Amniotic epithelial cell (primary cell): ENCODE data around the gene FRMPD2.
"Not testable (repeated sequence)": the region's sequence is repeated elsewhere in the genome, so short reads cannot be mapped to it uniquely, and the experiment has no call there.

ENCODE experiments used
- DNase-seq: peaks from one replicate; pipeline ENCODE4 v3.0.0-alpha.2; 2010; ENCODE audit warnings: low read depth

Gene FRMPD2

GRCh38 chr10:48233559-48234005, 40.9 kb downstream of the FRMPD2 start:
- no peak for DNase-seq

DNA sequence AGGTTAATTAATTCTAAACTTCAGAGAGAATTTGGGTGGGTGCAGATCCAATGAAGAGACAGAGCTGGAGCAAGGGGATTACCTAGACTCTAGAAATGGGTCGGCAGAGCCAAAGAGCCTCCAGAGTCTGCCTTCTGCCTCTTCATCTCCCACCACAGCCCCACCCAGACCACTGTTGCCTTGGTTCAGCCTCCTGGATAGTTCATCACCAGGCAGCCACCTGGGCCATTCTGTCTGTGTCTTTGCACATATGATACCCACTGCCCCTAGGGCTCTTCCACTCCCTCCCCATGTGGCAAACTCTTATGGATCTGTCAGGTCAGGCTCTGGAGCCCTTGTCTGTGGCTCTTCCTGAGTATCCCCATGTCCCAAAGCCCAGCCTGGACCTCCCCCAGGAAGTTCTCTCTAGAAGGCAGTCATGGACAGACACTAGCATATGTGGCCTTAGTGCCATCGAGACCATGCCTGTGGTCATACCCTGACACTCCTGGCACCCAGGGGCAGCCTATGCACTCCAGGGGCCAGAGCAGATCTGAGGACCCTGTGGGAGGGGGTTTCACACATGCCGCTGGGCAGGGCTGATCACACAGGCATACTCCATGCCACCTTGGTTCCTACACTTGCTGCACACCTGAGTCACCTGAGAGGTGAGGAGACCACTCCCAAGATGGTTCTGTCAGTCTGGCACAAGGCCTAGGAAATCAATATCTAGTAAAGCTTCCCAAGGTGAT, 41.6 kb downstream of the FRMPD2 start:
- DNase-seq, result no peak

- no peak for DNase-seq
Observed at GRCh38 chr10:48231699-48232315, 42.7 kb downstream of the FRMPD2 start.

DNA sequence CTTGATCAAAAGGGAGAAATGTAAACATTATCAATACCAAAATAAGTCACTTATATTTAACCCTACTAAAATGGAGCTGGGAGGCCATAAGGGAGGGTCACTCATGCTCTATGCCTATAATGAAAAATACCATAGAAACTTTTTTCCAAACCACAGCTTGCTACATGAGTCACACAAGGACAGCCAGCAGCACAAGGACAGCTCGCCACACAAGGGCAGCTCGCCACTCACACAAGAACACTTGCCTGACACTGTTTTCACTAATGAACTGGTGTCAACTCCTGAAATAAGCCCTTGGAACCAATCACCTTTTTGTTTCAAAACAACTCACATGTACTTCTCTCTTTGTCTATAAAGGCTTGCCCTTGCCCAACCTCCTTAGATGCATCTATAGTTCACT, 43.3 kb downstream of the FRMPD2 start:
- no peak for DNase-seq

DNA sequence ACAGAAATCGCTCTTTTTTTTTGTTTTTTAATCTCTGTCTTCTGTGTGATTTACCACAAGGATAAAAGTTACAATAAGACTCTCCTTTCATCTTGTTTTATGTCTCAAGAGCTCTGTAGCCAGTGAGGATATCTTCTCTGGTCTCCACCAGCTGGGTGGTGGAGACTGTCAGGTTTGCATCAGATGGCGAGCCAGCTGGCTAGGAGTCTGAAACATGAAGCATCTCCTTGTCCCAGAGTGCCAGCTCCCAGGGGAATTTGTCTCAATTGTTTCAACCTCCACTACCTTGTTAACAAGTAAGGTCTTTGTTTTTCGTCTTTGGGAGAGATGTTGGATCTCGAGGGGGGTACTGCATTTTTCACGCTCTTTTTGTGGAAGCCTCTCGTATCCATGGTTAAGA, 47.3 kb downstream of the FRMPD2 start:
- no peak for DNase-seq

- no peak for DNase-seq
Observed at GRCh38 chr10:48224979-48225560, 49.4 kb downstream of the FRMPD2 start.

GRCh38 chr10:48224296-48224695, 50.2 kb downstream of the FRMPD2 start:
- DNase-seq, result no peak

DNA sequence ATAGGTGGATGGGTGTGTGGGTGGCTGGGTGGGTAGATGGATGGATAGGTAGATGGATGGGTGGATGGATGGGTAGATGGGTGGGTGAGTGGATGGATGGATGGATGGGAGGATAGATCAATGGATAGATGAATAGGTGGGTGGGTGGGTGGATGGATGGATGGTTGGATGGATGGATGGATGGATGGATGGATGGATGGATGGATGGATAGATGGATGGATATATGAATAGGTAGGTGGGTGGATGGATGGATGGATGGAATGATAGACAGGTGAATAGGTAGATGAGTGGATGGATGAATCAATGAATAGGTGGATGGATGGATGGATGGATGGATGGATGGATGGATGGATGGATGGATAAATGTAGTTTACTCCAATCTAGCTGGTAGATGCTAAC, 52.7 kb downstream of the FRMPD2 start:
- DNase-seq, result no peak

GRCh38 chr10:48221031-48221430, 53.5 kb downstream of the FRMPD2 start:
- DNase-seq, result not testable (repeated sequence)

- DNase-seq, result no peak
Observed at GRCh38 chr10:48219194-48219593, 55.3 kb downstream of the FRMPD2 start.

DNA sequence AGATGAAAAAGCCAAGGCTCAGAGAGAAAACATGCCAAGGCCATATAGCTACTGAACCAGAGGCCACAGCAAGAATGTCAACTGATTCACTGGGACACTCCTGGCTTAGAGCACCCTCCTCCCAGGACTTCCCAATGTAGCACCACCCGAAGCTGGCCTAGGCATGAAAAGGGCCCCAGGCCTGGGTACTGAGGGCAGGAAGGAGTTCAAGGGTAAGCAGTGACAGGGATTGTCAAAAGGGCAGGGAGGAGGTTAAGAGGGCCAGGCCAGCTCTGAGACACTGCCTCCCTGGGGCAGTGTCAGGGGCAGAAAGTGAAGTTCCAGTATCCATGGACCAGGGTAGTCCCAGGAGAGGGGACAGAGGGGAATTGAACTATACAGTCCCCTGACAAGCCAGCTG, 57.8 kb downstream of the FRMPD2 start:
- DNase-seq, result no peak

DNA sequence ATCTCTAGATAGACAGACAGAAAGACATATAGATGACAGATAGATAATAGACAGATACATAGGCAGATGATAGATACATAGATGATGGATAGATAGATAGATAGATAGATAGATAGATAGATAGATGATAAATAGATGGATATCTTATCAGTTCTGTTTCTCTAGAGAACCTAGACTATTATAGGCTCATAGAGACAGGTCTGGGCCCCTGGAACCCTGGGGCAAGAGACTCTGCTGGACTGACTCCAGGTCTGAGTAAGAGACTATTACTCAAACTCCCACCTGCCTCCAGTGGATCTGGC, 58.3 kb downstream of the FRMPD2 start:
- DNase-seq, result no peak

- peak; percentile 33 for DNase-seq
Observed at GRCh38 chr10:48215486-48216203, 58.9 kb downstream of the FRMPD2 start.

DNA sequence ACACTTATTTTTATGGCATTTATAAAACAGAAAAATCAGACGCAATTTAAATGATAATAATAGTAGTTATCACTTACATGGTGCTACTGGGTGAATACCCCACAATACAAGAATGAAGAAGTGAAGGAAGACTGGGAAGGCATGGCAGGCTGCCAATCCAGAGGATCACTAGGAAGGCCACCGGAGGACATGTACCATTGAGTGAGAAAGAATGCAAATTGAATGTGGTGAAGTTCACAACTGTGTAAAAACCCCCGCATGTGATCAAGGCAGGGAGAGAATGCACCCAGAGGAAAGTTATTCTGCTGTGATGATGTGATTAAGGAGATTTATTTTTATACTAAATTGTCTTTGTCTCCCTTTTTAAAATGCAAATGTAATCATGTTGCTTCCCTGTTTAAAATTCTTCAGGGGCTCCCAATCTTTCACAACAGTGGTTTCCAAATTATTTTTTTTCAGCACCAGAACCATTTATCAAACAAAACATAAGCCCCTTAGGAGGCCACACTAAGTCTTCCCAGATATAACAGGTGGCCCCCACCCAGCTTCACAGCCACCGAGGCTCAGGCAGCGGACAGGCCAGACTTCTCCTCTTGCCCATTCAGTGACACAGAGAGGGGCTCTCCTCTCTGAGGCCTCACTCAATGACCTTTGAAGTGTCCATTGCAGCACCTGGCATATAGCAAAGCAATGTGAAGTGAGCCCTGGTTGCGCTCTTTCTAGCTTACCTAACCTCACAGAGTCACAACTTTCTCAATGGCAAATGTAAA, 59.6 kb downstream of the FRMPD2 start:
- no peak for DNase-seq

DNA sequence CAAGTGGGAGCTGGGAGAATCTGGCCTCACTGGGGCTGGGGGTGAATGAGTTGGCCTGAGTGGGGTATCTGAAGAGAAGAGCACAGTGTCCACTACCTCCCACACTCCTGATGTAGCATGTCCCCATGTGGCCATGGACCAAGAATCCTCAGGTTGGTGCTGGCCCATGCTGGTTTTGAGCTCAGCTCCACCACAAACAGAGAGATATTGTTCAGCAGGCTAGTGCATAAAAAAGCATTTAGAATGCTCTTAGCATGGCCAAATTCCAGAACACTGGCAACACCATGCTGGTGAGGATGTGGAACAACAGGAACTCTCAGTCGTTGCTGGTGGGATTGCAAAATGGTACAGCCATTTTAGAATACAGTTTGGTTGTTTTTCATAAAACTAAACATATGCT, 61.4 kb downstream of the FRMPD2 start:
- no peak for DNase-seq

DNA sequence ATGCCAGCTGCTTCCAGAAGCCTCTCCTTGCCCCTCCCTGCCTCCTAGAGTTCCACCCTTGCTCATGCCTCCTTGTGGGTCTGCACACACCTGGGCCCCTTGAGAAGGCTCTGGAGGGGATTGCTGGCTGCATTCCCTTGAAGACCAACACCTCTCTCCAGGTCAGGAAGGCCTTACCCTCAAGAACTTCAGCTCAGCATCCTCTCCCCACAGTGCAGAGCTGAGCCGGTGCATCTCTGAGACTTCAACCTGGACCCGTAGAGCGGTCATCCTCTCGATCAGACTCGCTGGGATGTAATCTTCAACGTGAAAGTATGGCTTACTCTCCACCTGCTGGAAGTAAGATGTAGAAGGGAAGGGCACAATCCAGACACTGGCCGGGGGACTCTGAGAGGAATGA, 62.7 kb downstream of the FRMPD2 start:
- no peak for DNase-seq

DNA sequence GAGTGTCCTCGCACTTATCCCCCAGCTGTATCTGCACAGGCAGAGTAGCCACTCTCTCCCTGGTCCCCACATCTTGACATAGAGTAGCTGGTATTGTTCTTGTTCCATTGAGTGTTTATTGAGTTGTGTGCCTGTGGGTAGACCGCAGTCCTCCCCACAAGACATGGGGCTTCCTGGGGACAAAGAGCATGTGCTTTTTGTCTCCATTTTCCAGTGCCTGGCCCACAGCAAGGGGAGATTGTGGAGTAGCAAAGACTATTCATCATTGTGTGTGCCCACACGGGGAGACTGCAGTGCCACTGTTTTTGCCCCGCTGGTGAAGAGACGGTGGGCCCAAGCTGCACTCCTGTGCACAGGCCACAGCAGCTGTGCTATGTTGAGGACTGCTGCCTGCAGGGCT, 63.5 kb downstream of the FRMPD2 start:
- DNase-seq, result no peak

GRCh38 chr10:48210391-48210790, 64.1 kb downstream of the FRMPD2 start:
- no peak for DNase-seq

DNA sequence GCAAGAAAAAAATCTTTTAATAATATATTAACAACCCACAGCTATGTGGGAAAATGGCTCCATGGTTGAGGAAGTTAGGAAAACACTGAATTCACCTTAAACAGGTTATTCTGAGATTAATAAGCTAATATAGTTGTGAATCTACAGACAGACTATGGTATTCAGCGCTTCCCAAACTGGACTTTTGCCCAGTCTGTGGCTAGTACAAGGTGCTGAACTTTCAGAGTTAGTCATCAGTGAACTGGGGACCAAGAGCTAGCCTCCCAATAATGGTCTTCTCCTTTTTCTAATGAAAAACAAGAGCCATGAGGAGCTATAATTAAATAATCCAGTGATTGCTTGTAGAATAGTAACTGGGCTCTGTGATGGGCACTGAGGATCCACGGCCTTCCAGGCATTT, 65.3 kb downstream of the FRMPD2 start:
- DNase-seq, result peak; percentile 35

- DNase-seq, result no peak
Observed at GRCh38 chr10:48207853-48208252, 66.6 kb downstream of the FRMPD2 start.

- no peak for DNase-seq
Observed at GRCh38 chr10:48206482-48207250, 67.8 kb downstream of the FRMPD2 start.

- no peak for DNase-seq
Observed at GRCh38 chr10:48205918-48206317, 68.6 kb downstream of the FRMPD2 start.
